ENCODE data around the gene TBC1D14. TPM values are rescaled to one million over a fixed set of nuclear protein-coding genes. Genes with fewer than 3 reads are reported as not detected.

TBC1D14 gene
- total and polyA plus RNA-seq, 11 donors, result 9.8 to 51.0 (median 34.3) TPM

DNA sequence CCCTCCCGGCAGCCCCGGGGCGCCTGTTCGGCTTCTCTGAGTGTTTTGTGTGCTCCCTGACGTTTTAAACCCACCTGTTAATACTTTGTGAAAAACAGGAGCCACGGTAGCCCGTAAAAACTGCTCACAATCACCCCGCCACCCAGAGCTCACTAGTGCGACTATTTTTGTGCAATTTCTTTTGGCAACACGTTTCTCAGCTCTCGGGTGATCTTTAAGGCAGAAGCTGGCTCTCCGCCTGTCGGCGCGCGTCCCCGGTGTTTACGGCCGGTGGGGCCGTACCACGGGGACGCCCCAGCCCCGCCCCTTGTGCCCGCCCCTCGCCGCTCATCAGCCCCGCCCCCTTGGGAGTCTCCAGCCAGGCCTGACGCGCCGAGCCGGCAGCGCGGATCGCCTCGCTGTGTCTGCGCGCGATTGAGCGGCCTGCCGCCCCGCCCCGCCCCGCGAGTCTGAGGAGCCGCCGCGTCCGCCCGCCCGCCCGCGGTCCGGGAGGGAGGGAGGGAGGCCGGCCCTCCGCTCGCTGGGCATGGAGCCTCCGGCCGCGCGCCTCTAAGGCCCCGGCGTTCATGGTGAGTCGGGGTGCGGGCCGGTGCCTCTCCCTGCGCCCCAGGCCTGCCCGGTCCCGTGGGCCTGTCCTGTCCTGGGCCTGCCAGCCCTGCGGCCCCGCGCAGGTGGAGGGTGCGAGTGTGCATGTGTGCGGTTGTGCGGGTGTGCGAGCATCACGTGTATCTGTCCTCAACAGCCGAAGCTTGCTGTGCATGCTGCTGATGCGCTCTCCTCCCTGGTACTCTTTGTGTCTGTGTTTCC, 77.4 kb downstream of the TBC1D14 start:
- ATAC-seq (peak; percentile 92 to 96 (median 96)), DNase-seq (peak; percentile 94 to 97 (median 96))
- Histone ChIP-seq H3K4me1 (peaks cover 6 to 88% (median 51%) of the 10 kb centered on the region in 12 donors), H3K27ac (peak overlapping the region; percentile 80 to 98 (median 93)), H3K36me3 (no peaks in the 10 kb centered on the region), H3K27me3 (no peaks in the 10 kb centered on the region), H3K4me3 (peak overlapping the region; percentile 62 to 98 (median 85)), H3K9me3 (no peaks in the 10 kb centered on the region)
- intact Hi-C loops (cut with DNase I), result loop anchor here (1.0 to 10.0 kb wide), 18 partner anchors 55 to 272 kb away; partner anchors contain the start of genes TADA2B (in 8 of the 10), KIAA0232 (in 5 of the 10), TBC1D14 (in 5 of the 10) and BLOC1S4 (in 4 of the 10)
- 0 to 1% (median 0%) methylated on average over 28 to 78 of the region's 78 CpGs for WGBS, 4 donors
- TF ChIP-seq, protein P1, sequence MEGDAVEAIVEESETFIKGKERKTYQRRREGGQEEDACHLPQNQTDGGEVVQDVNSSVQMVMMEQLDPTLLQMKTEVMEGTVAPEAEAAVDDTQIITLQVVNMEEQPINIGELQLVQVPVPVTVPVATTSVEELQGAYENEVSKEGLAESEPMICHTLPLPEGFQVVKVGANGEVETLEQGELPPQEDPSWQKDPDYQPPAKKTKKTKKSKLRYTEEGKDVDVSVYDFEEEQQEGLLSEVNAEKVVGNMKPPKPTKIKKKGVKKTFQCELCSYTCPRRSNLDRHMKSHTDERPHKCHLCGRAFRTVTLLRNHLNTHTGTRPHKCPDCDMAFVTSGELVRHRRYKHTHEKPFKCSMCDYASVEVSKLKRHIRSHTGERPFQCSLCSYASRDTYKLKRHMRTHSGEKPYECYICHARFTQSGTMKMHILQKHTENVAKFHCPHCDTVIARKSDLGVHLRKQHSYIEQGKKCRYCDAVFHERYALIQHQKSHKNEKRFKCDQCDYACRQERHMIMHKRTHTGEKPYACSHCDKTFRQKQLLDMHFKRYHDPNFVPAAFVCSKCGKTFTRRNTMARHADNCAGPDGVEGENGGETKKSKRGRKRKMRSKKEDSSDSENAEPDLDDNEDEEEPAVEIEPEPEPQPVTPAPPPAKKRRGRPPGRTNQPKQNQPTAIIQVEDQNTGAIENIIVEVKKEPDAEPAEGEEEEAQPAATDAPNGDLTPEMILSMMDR (IDR thresholded peaks at IDR 0.05), result peak in 2 of 12 donors; percentile 6 to 12
- TF ChIP-seq POLR2A (IDR thresholded peaks at IDR 0.05), result peak; percentile 54 to 73

DNA sequence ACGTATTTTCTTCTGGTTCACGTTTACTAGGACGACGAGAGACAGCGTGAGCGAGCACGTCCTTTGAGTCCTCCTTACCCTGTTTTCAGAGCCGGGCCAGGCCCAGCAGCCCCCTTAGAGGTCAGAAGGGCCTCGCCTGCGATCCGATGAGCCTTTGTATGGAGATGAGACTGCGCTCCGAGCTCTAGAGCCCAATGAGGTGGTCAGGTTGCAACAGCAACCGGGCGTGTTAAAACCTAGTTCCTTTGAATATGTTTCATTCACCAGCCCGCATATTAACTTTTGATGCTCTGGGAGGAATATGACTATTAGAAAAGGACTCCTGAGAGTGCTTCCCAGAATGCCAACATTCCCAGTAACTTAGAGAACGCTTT, 77.9 kb downstream of the TBC1D14 start:
- no peak for DNase-seq
- Histone ChIP-seq H3K4me3 (peak overlapping the region; percentile 62 to 98 (median 85)), H3K4me1 (peaks cover 9 to 92% (median 55%) of the 10 kb centered on the region in 12 donors), H3K9me3 (no peaks in the 10 kb centered on the region), H3K27me3 (no peaks in the 10 kb centered on the region), H3K27ac (peak overlapping the region; percentile 5 to 98 (median 93)), H3K36me3 (peaks cover 0 to 6% (median 0%) of the 10 kb centered on the region in 9 donors)
- intact Hi-C loops (cut with DNase I), result loop anchor here (1.0 to 10.0 kb wide), 18 partner anchors 55 to 273 kb away; partner anchors contain the start of genes TADA2B (in 8 of the 10), KIAA0232 (in 5 of the 10), TBC1D14 (in 5 of the 10) and BLOC1S4 (in 4 of the 10)
- ATAC-seq, result no peak
- TF ChIP-seq POLR2A (IDR thresholded peaks at IDR 0.05), result no peak
- TF ChIP-seq, protein P1 (IDR thresholded peaks at IDR 0.05), result no peak
- 0 to 3% (median 1%) methylated on average over 17 of the region's 17 CpGs for WGBS, 4 donors

DNA sequence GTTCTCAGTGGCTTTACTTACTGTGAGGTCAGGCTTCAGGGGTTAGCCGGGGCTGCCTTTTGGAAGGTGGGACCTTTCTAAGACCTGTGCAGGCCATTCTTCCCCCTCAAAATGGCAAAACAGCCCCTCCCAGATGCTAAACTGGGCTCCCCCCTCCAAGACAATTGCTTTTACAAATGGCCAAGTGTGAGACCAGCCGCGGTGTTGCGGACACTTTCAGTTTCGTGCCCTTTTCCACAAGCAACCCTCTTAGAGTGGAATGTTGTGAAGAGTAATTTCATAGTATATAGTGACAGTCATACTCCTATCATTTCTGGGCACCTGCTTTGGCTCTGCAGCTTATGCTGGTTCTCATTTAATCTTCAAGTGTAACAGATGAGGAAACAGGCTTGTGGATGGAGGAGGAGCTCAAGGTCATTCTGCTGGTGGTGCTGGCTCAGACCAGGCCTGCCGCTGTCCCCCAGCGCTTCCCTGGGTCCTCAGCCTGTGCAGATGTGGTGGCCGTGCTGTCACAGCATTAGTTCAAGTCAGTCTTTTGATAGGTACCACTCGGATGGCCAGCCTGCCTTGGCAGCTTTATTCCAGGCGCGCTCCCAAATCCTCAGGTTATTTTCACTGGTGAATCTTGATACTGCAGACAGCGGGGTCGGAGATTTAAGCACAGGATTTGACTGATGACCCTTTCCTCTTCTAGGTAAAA, 78.5 kb downstream of the TBC1D14 start:
- Histone ChIP-seq H3K4me1 (peaks cover 11 to 88% (median 55%) of the 10 kb centered on the region in 12 donors), H3K4me3 (peak overlapping the region; percentile 62 to 98 (median 85)), H3K27ac (peak overlapping the region; percentile 5 to 98 (median 93)), H3K27me3 (no peaks in the 10 kb centered on the region), H3K9me3 (no peaks in the 10 kb centered on the region), H3K36me3 (peaks cover 0 to 12% (median 0%) of the 10 kb centered on the region in 9 donors)
- TF ChIP-seq POLR2A (IDR thresholded peaks at IDR 0.05), result no peak
- TF ChIP-seq, protein P1 (IDR thresholded peaks at IDR 0.05), result no peak
- ATAC-seq, result no peak
- no peak for DNase-seq
- intact Hi-C loops (cut with DNase I), result loop anchor here (5.0 to 10.0 kb wide), 13 partner anchors 54 to 273 kb away; partner anchors contain the start of genes TADA2B (in 7 of the 10), BLOC1S4 (in 4 of the 10), KIAA0232 (in 4 of the 10) and TBC1D14 (in 3 of the 10)
- WGBS, 4 donors, result 46 to 51% (median 49%) methylated on average over 10 to 13 of the region's 13 CpGs

Data from heart left ventricle (tissue), 16 donors.